Measurements from ENCODE around the gene APOD.
A peak's percentile ranks its signal among the peaks of the same experiment; 100 is the strongest.

APOD gene

GRCh38 chr3:195553268-195553667 is 30.5 kb downstream of the APOD start:
- DNase-seq (ENCODE audit: low read depth): no peak

- DNase-seq (ENCODE audit: low read depth): no peak
Measured at GRCh38 chr3:195551381-195551978, 32.3 kb downstream of the APOD start.

- no peak for DNase-seq (ENCODE audit: low read depth)
Measured at GRCh38 chr3:195550723-195551122, 33.0 kb downstream of the APOD start.

GRCh38 chr3:195549931-195550519 is 33.7 kb downstream of the APOD start:
- peak; percentile 58 for DNase-seq (ENCODE audit: low read depth)

- DNase-seq (ENCODE audit: low read depth): no peak
Measured at GRCh38 chr3:195548987-195549386, 34.8 kb downstream of the APOD start.

- DNase-seq (ENCODE audit: low read depth): no peak
Measured at GRCh38 chr3:195548501-195548900, 35.2 kb downstream of the APOD start.

GRCh38 chr3:195548006-195548405 is 35.7 kb downstream of the APOD start:
- no peak for DNase-seq (ENCODE audit: low read depth)

- no peak for DNase-seq (ENCODE audit: low read depth)
Measured at GRCh38 chr3:195546130-195546560, 37.6 kb downstream of the APOD start.

- DNase-seq (ENCODE audit: low read depth): no peak
Measured at GRCh38 chr3:195544634-195545033, 39.1 kb downstream of the APOD start.

- no peak for DNase-seq (ENCODE audit: low read depth)
Measured at GRCh38 chr3:195544230-195544536, 39.6 kb downstream of the APOD start.

GRCh38 chr3:195543500-195544229 is 40.1 kb downstream of the APOD start:
- DNase-seq (ENCODE audit: low read depth): no peak

- peak; percentile 89 for DNase-seq (ENCODE audit: low read depth)
Measured at GRCh38 chr3:195542698-195543499, 40.8 kb downstream of the APOD start, which contains the start of gene PPP1R2. Gene PPP1R2 (minus strand): TSS chr3:195543325. CDS start chr3:195543025, 300 bp downstream.

- no peak for DNase-seq (ENCODE audit: low read depth)
Measured at GRCh38 chr3:195542316-195542697, 41.4 kb downstream of the APOD start.

- no peak for DNase-seq (ENCODE audit: low read depth)
Measured at GRCh38 chr3:195540511-195540910, 43.2 kb downstream of the APOD start.

GRCh38 chr3:195540027-195540426 is 43.7 kb downstream of the APOD start:
- DNase-seq (ENCODE audit: low read depth): no peak

- no peak for DNase-seq (ENCODE audit: low read depth)
Measured at GRCh38 chr3:195539479-195539878, 44.3 kb downstream of the APOD start.

GRCh38 chr3:195537995-195538394 is 45.7 kb downstream of the APOD start:
- DNase-seq (ENCODE audit: low read depth): peak; percentile 55

- no peak for DNase-seq (ENCODE audit: low read depth)
Measured at GRCh38 chr3:195535293-195535692, 48.4 kb downstream of the APOD start.

- no peak for DNase-seq (ENCODE audit: low read depth)
Measured at GRCh38 chr3:195532834-195533233, 50.9 kb downstream of the APOD start.

GRCh38 chr3:195532345-195532744 is 51.4 kb downstream of the APOD start:
- no peak for DNase-seq (ENCODE audit: low read depth)

- no peak for DNase-seq (ENCODE audit: low read depth)
Measured at GRCh38 chr3:195531683-195532082, 52.1 kb downstream of the APOD start.

GRCh38 chr3:195526492-195526891 is 57.2 kb downstream of the APOD start:
- DNase-seq (ENCODE audit: low read depth): no peak
